Activated CD4-positive, alpha-beta T cell treated with anti-CD3 and anti-CD28 coated beads for 48 hours (primary cell): ENCODE data around the gene APOL2.
"Not testable (repeated sequence)": the region's sequence is repeated elsewhere in the genome, so short reads cannot be mapped to it uniquely, and the experiment has no call there.

Experiments
- DNase-seq: peaks from one replicate; pipeline ENCODE4 v3.0.0-alpha.2; 2020

APOL2 gene

GRCh38 chr22:36196254-36197064 lies 42.9 kb downstream of the APOL2 start:
- DNase-seq, result no peak

GRCh38 chr22:36194971-36195370 lies 44.4 kb downstream of the APOL2 start:
- DNase-seq, result peak; percentile 53

DNA sequence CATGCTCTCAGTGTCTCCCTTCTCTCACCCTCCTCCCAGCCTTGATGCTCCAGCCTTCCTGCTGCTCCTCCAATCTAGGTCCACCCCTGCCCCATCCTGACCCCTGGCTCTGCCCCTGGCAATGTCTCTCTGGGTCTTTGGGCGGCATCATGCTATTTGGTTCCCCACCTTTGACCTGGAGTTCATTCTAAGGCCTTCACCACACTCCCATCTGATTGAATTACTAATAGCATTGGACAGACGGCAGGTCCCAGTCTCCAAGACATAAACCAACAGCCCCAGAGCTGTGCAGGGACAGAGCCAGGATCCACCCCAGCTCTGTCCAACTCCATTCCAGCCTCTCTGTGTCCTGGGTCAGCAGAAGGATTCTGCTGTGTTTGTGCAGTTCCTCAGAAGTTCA lies 44.9 kb downstream of the APOL2 start:
- DNase-seq, result no peak

- DNase-seq, result no peak
These were observed 45.8 kb downstream of the APOL2 start for GRCh38 chr22:36193577-36193976.

GRCh38 chr22:36193171-36193570 lies 46.2 kb downstream of the APOL2 start:
- DNase-seq, result no peak

DNA sequence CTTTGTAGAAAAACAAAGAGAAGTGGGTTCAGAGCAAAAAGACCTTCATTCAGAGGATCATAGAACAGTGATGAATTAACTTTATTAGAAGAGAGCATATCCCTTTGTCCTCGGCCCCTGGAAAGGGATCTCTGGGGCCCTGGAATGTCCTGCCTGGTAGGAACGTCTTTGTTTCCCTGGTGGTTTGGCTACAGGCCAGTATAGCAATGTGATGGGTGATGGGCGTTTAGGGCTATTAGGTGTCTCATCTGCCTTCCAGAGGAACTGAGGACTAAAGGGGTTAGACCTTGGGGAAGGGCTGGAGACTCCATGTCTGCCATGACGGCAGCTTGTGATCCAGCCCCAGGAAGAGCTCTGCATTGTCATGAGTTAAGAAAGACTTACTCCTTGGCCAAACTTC lies 46.8 kb downstream of the APOL2 start:
- no peak for DNase-seq

DNA sequence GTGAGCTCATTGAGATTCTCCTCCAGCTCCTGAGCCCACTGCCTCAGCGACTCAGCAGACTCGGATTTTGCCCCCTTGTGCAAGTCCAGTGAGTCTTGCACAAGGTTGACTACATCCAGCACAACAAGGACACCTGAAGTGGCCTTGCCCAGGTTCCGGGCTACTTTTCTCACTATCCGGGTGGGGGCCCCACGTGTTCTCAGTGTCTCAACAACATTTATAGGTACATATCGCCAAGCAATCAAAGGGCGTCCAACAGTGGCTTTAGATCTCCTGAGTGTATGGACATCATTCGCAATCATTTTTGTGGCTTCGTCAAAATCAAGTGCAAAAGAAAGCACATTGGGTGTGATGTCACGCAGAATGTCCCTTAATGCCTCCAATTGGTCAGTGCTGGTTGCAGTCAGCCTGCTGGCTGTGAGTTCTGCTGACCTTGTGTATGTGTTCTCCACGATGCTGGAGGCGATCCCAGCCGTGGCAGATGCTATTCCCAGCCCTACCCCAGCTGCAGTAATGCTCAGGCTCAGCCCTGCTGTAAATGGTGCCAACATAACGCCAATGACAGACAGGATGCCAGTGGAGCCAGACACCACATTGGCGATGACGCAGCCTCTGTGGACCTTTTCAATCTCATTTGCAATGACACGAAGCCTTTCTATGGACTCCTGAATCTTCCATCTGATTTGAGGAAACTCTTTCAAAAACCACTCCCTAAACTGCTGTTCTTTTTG lies 48.1 kb downstream of the APOL2 start:
- DNase-seq, result no peak

GRCh38 chr22:36187862-36188261 lies 51.5 kb downstream of the APOL2 start:
- not testable (repeated sequence) for DNase-seq

DNA sequence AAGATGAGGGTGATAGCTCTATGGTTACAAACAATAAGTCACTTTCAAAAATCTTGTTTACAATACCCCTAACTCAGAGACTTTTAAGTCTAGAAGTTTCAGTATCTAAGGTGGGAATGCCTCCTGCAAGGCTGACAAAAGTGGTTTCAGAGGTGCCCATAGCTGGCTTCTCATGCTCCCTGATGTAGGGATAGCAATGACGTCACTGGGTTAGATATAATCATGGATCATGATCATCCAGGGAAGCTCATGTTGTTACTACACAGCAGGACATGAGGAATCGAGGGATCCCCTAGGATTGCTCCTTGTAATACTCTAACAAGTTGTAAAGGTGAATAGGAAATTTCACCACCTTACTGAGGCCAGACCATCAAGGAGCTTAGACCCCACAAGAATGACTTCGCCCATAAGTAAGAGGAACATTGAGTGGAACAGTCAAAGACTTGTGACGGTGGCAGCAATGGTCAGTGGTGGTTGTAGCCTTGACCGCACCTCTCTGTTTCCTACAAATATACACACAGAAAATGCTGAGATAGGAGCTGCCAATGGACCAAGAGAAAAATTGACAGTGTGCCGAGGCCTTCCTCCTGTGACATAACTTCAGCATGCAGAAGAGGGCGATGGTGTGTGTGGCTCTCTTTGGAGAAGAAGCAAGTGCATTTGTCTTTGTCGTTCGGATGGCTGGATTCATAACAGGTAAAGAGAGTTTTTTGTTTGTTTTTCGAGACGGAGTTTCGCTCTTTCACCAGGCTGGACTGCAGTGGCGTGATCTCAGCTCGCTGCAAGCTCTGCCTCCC lies 53.3 kb downstream of the APOL2 start:
- no peak for DNase-seq

GRCh38 chr22:36184433-36185025 lies 54.8 kb downstream of the APOL2 start:
- no peak for DNase-seq

DNA sequence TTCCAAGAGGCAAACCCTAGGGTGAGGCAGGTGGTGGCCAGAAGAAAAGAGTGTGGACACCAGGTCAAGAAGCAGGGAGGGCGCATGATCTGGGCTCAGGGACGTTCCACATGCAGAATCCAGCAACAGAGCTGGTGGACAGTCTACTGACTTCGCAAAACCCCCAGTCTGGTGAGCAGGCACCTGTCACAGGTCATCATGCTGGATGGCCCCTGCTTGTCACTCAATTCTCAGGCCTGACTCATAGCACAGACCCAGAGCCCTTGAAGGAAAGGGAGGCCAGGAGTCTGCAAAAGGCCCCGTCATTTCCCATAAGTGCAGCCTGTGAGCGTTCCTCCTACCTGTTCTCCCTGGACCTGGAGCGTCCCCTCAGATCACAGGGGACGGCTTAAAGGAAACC lies 55.9 kb downstream of the APOL2 start:
- no peak for DNase-seq

GRCh38 chr22:36182857-36183256 lies 56.5 kb downstream of the APOL2 start:
- DNase-seq, result no peak

DNA sequence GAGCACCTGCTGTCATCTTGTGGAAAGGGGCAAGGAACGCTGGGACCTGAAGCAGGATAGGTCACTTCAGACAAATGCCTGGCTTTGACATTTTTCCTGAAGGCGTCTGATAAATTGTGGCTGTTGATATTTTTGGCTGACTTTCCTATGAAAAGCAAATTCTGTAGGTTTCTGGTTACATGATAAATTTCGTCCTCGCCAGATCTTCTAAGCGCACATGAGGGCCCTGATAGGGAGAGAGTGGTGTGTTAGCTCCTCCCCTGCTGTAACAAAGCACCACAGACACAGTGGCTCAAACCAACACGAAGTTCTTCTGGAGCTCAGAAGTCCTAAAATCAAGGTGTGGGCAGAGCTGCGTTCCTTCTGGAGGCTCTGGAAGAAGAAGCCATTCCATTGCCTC lies 57.3 kb downstream of the APOL2 start:
- DNase-seq, result no peak

DNA sequence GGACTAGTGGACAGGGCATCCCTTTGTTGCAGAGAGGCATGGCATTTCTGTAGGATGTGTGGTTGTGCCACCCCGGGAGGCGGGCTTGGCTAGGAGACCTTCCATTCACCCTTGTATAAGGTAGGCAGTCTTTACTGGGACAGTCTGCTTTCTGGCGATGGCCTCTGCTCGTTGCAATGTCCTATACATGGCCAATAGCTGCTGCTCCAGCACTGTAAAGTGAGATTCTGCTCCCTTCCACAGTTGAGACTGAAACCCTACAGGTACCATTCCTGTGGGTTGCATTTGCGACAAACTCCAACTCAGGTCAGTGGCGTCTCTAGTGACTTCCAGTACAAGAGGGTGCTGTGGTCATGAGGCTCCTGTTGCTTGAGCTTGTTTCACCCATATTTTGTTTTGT lies 58.4 kb downstream of the APOL2 start:
- DNase-seq, result no peak

GRCh38 chr22:36180038-36180880 lies 59.1 kb downstream of the APOL2 start:
- DNase-seq, result peak; percentile 91

DNA sequence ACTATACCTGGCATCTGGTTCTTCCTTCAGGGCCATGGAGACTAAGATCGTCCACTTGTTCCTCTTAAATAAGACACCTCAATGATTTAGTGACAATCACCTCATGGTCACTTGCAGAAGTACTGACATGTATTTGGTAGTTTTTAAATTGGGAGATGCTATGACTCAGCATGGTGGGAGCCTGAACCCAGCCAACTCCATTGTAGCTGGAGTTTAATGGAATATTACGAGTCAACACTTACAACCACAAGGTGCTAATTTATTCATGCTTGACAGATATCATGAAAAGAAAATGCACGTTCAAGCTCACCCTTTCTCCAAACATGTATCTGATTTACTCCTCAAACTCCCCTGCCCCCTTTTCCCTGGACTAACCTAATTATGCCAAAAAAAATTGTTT lies 62.2 kb downstream of the APOL2 start:
- DNase-seq, result no peak
